GM12878 (cell line): ENCODE data around the gene BCL2L13.

ENCODE experiments used
- EP300 ChIP-seq, 2 experiments: fragments of 150-350 bp in 1 of 2; IDR thresholded peaks; 2 replicates each; pipeline ENCODE4 v1.6.1; 2011 to 2012; ENCODE audit warnings: low read depth in 2 of 2, low read length in 2 of 2, borderline replicate concordance in 1 of 2, improper control_type of control experiment in 1 of 2, inconsistent platforms in 1 of 2; ENCODE audit not compliant: control insufficient read depth in 1 of 2
- GABPA ChIP-seq: IDR thresholded peaks from 2 replicates; pipeline ENCODE4 v1.6.1; 2014; ENCODE audit warnings: antibody characterized with exemption, low read depth, mild to moderate bottlenecking, inconsistent platforms
- JUND ChIP-seq: IDR thresholded peaks from 2 replicates; pipeline ENCODE4 v1.6.1; 2012; ENCODE audit warnings: low read depth, mild to moderate bottlenecking, low read length, improper control_type of control experiment, moderate library complexity
- MLLT1 ChIP-seq: fragments of 450-650 bp; IDR thresholded peaks from 2 replicates; pipeline ENCODE4 v1.6.1; 2016; ENCODE audit warnings: mild to moderate bottlenecking
- POLR2A ChIP-seq: IDR thresholded peaks from 2 replicates; pipeline ENCODE4 v1.6.1; 2011; ENCODE audit warnings: low read depth, mild to moderate bottlenecking, low read length
- RCOR1 ChIP-seq: conservative IDR thresholded peaks from 2 replicates; pipeline ENCODE4 v1.6.1; 2012; ENCODE audit warnings: low read depth, low read length, improper control_type of control experiment
- SREBF2 ChIP-seq: IDR thresholded peaks from 2 replicates; pipeline ENCODE4 v1.6.1; 2012; ENCODE audit warnings: mild to moderate bottlenecking, low read length
- SUZ12 ChIP-seq: fragments of 200-600 bp; sonication (generic); IDR thresholded peaks from one replicate; pipeline ENCODE4 v1.6.1; 2018; ENCODE audit warnings: antibody characterized with exemption, mild to moderate bottlenecking; ENCODE audit not compliant: unreplicated experiment
- TCF12 ChIP-seq: IDR thresholded peaks from 2 replicates; pipeline ENCODE4 v1.6.1; 2011; ENCODE audit warnings: low read depth, mild to moderate bottlenecking, low read length
- ZBTB33 ChIP-seq: fragments of 450-650 bp; IDR thresholded peaks from 2 replicates; pipeline ENCODE4 v1.6.1; 2017; ENCODE audit warnings: mild to moderate bottlenecking

- TF ChIP-seq MLLT1 (no peak), POLR2A (no peak), RCOR1 (no peak), JUND (no peak), ZBTB33 (no peak), SREBF2 (no peak), EP300 (IDR thresholded peaks at IDR 0.05; ENCODE audit: borderline replicate concordance in 1 of 2, control insufficient read depth in 1 of 2, low read depth in 2 of 2, low read length in 2 of 2) (no peak), TCF12 (no peak), GABPA (no peak), SUZ12 (no peak)
Observed at GRCh38 chr22:17741866-17742526, 103.4 kb downstream of the BCL2L13 start.
